Panc1 (cell line): ENCODE results near the gene ZBTB12. TPM values are rescaled to one million over a fixed set of nuclear protein-coding genes. Genes with fewer than 3 reads are reported as not detected.

Experiments used
- ATAC-seq: fragments of 200-7000 bp; cut with Tn5 transposase; 2 replicates; pipeline ENCODE4 v1.9.1; 2020; ENCODE audit warnings: mild to moderate bottlenecking, moderate library complexity
- BruUV-seq: library from RNA; stranded (reverse); fragments of 400-500 nt; replicated peaks from 2 replicates; lab custom pipeline; 2021; lab: Mats Ljungman, UMichigan
- CTCF ChIA-PET: fragments of 300-600 bp; sonication (Branson Sonifier 250); formaldehyde crosslinking; loops from one replicate; lab custom pipeline; 2022; ENCODE audit warnings: antibody characterized with exemption; lab: Charles Lee
- POLR2A ChIA-PET: fragments of 300-600 bp; sonication (Branson Sonifier 250); formaldehyde crosslinking; loops from one replicate; lab custom pipeline; 2022; ENCODE audit warnings: antibody characterized with exemption; lab: Charles Lee
- DNase-seq: peaks from one replicate; pipeline ENCODE4 v3.0.0-alpha.2; 2010; ENCODE audit warnings: low read depth, low spot score
- H3K27ac ChIP-seq: 2 replicates; pipeline ENCODE4 v1.5.1; 2011; ENCODE audit warnings: mild to moderate bottlenecking, low read length, inconsistent platforms
- H3K27me3 ChIP-seq: fragments of 200-500 bp; sonication (Bioruptor generic); 2 replicates; pipeline ENCODE4 v1.6.0; 2014; ENCODE audit warnings: low read length, inconsistent platforms; ENCODE audit not compliant: control insufficient read depth, insufficient read depth
- H3K36me3 ChIP-seq: fragments of 200-500 bp; sonication (Bioruptor generic); 2 replicates; pipeline ENCODE4 v1.5.1; 2014; ENCODE audit warnings: inconsistent platforms, mild to moderate bottlenecking, low read length, moderate library complexity; ENCODE audit not compliant: control insufficient read depth, insufficient read depth
- H3K4me1 ChIP-seq: 2 replicates; pipeline ENCODE4 v1.5.1; 2011; ENCODE audit warnings: inconsistent platforms, mild to moderate bottlenecking, low read length, moderate library complexity; ENCODE audit not compliant: control insufficient read depth, insufficient read depth
- H3K4me3 ChIP-seq, 2 experiments: 2 replicates each; pipeline ENCODE4 v1.5.1; 2011 to 2012; ENCODE audit warnings: low read depth in 2 of 2, low read length in 2 of 2, mild to moderate bottlenecking in 2 of 2, inconsistent platforms in 1 of 2, moderate library complexity in 1 of 2
- H3K9me3 ChIP-seq: fragments of 200-500 bp; sonication (Bioruptor generic); 2 replicates; pipeline ENCODE4 v1.5.1; 2014; ENCODE audit warnings: low read depth, mild to moderate bottlenecking, inconsistent platforms, low read length, moderate library complexity; ENCODE audit not compliant: control insufficient read depth, insufficient read depth
- POLR2AphosphoS5 ChIP-seq: IDR thresholded peaks from 2 replicates; pipeline ENCODE4 v1.6.1; 2012; ENCODE audit warnings: mild to moderate bottlenecking, low read depth, low read length, moderate library complexity
- SIN3A ChIP-seq: IDR thresholded peaks from 2 replicates; pipeline ENCODE4 v1.6.1; 2012; ENCODE audit warnings: low read depth, mild to moderate bottlenecking, low read length, moderate library complexity, borderline replicate concordance; ENCODE audit not compliant: insufficient read depth
- TCF7L2 ChIP-seq: IDR thresholded peaks from 2 replicates; pipeline ENCODE4 v1.6.1; 2011; ENCODE audit warnings: mild to moderate bottlenecking, low read depth, low read length, inconsistent platforms
- in situ Hi-C: cut with HindIII; loops from 2 replicates; pipeline ENCODE4 v1.10.0; 2016; ENCODE audit warnings: low sequenced_read_pairs, low pct_unique_long_range_greater_than_20kb
- intact Hi-C: fragments of 100-400 bp; cut with micrococcal nuclease; formaldehyde crosslinking; loops from one replicate; pipeline ENCODE4 v1.10.0; 2022; ENCODE audit not compliant: unreplicated experiment
- total RNA-seq: library from RNA; stranded (reverse); gene quantifications from one replicate; pipeline ENCODE4 v1.2.1, GENCODE V29; 2021; ENCODE audit not compliant: unreplicated experiment
- TF ChIP-seq, protein P1 (sequence below), 2 experiments: IDR thresholded peaks; 2 replicates each; pipeline ENCODE4 v1.6.1; 2011 to 2012; ENCODE audit warnings: low read depth in 2 of 2, control low read depth in 1 of 2, low read length in 1 of 2, mild to moderate bottlenecking in 1 of 2, moderate library complexity in 1 of 2; ENCODE audit not compliant: insufficient read depth in 1 of 2
- TF ChIP-seq, protein P2 (sequence below): fragments of 450-650 bp; IDR thresholded peaks from 2 replicates; pipeline ENCODE4 v1.5.1; 2017; ENCODE audit warnings: mild to moderate bottlenecking

Gene ZBTB12
- total RNA-seq, 1 experiment from 2014 or later = 9.4 TPM

DNA sequence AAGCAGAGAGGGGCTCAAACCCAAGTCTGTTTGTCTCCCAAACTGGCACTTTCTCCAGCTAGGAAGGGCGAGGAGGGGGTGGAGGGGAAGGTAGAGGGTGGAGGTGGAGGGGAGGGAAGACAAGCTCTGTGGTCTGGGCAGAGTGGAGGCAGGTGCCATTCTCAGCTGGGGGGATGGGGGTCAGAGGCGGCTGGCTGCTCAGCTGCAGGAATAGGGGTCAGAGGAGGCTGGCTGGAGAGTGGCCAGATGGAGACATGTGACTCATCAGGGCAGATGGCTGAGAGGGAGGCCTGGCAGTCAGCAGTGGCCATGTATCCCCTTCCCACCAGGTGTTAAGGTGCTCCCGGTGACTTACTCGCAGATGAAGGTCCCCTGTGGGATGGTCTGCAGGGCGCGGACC is 19.5 kb downstream of the ZBTB12 start:
- TF ChIP-seq, protein P1, sequence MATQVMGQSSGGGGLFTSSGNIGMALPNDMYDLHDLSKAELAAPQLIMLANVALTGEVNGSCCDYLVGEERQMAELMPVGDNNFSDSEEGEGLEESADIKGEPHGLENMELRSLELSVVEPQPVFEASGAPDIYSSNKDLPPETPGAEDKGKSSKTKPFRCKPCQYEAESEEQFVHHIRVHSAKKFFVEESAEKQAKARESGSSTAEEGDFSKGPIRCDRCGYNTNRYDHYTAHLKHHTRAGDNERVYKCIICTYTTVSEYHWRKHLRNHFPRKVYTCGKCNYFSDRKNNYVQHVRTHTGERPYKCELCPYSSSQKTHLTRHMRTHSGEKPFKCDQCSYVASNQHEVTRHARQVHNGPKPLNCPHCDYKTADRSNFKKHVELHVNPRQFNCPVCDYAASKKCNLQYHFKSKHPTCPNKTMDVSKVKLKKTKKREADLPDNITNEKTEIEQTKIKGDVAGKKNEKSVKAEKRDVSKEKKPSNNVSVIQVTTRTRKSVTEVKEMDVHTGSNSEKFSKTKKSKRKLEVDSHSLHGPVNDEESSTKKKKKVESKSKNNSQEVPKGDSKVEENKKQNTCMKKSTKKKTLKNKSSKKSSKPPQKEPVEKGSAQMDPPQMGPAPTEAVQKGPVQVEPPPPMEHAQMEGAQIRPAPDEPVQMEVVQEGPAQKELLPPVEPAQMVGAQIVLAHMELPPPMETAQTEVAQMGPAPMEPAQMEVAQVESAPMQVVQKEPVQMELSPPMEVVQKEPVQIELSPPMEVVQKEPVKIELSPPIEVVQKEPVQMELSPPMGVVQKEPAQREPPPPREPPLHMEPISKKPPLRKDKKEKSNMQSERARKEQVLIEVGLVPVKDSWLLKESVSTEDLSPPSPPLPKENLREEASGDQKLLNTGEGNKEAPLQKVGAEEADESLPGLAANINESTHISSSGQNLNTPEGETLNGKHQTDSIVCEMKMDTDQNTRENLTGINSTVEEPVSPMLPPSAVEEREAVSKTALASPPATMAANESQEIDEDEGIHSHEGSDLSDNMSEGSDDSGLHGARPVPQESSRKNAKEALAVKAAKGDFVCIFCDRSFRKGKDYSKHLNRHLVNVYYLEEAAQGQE (IDR thresholded peaks at IDR 0.05; ENCODE audit: insufficient read depth in 1 of 2, low read depth in 2 of 2, low read length in 1 of 2) = no peak
- TF ChIP-seq POLR2AphosphoS5 (no peak), SIN3A (no peak), TCF7L2 (no peak)
- TF ChIP-seq, protein P2, sequence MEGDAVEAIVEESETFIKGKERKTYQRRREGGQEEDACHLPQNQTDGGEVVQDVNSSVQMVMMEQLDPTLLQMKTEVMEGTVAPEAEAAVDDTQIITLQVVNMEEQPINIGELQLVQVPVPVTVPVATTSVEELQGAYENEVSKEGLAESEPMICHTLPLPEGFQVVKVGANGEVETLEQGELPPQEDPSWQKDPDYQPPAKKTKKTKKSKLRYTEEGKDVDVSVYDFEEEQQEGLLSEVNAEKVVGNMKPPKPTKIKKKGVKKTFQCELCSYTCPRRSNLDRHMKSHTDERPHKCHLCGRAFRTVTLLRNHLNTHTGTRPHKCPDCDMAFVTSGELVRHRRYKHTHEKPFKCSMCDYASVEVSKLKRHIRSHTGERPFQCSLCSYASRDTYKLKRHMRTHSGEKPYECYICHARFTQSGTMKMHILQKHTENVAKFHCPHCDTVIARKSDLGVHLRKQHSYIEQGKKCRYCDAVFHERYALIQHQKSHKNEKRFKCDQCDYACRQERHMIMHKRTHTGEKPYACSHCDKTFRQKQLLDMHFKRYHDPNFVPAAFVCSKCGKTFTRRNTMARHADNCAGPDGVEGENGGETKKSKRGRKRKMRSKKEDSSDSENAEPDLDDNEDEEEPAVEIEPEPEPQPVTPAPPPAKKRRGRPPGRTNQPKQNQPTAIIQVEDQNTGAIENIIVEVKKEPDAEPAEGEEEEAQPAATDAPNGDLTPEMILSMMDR = no peak
- H3K27me3 ChIP-seq = no peaks in the 10 kb centered on the region
- H3K4me3 ChIP-seq = no peak overlapping the region
- ATAC-seq (no peak), DNase-seq (no peak)
- no TSS peak for BruUV-seq
- no peaks in the 10 kb centered on the region for H3K9me3 ChIP-seq
- CTCF ChIA-PET = no interaction called here
- no peak overlapping the region for H3K27ac ChIP-seq
- POLR2A ChIA-PET = no interaction called here
- H3K36me3 ChIP-seq = no peaks in the 10 kb centered on the region
- intact Hi-C loops (no loop called here), in situ Hi-C loops (no loop called here)
- peaks cover 11% of the 10 kb centered on the region; the same call in 1 of the 2 replicates for H3K4me1 ChIP-seq

DNA sequence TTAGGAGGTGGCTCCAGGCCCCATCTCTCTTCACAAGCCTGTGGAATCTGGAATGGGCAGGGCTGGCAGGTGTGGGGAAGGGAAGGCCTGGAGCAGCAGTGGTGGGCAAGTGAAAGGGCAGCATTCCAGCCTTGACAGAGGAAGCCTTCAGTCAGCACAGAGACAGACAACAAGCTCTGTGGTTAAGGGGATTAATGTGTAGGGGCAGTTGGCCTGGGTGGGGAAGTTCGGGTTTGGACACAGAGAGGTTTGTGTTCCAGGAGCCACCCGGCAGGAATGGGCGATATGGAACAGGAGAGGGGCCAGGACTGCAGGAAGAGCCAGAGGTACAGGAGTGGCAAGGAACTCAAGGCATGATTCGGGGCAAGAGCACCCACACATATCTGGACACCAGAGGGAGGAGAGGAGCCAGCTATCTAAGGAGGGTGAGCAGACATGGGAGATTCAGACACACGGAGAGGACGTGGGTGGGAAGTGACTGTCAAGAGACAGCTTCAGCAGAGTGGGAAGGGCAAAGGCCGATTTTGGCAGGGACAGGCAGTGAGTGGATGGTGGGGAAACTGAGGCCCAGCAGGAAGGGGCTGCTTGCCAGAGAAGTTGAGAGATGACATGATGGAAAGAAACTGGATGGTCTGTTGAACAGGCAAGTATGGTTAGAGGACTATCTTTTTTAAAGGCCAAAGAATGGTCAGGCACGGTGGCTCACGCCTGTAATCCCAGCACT is 20.6 kb downstream of the ZBTB12 start:
- H3K4me3 ChIP-seq = no peak overlapping the region
- no TSS peak for BruUV-seq
- no peaks in the 10 kb centered on the region for H3K9me3 ChIP-seq
- DNase-seq = no peak
- TF ChIP-seq SIN3A (no peak), POLR2AphosphoS5 (no peak), TCF7L2 (no peak)
- TF ChIP-seq, protein P1 (IDR thresholded peaks at IDR 0.05; ENCODE audit: insufficient read depth in 1 of 2, low read depth in 2 of 2, low read length in 1 of 2) = no peak
- TF ChIP-seq, protein P2 = no peak
- no peaks in the 10 kb centered on the region for H3K36me3 ChIP-seq
- in situ Hi-C loops = no loop called here
- ATAC-seq = no peak
- ChIA-PET CTCF (no interaction called here), POLR2A (no interaction called here)
- H3K27me3 ChIP-seq = no peaks in the 10 kb centered on the region
- no peak overlapping the region for H3K27ac ChIP-seq
- peaks cover 17% of the 10 kb centered on the region; the same call in 1 of the 2 replicates for H3K4me1 ChIP-seq
- intact Hi-C loops = no loop called here
